HepG2 (cell line): ENCODE data around the gene GRHL1. TPM values are rescaled to one million over a fixed set of nuclear protein-coding genes. Genes with fewer than 3 reads are reported as not detected.

Source experiments
- HDAC1 ChIP-seq: sonication (generic); formaldehyde crosslinking; IDR thresholded peaks from 2 replicates; pipeline ENCODE4 v1.5.1; 2020; ENCODE audit warnings: mild to moderate bottlenecking, missing genetic modification reagents
- IKZF5 ChIP-seq: IDR thresholded peaks from 2 replicates; pipeline ENCODE4 v1.6.1; 2018; ENCODE audit warnings: missing genetic modification reagents, mild to moderate bottlenecking, missing compliant biosample characterization
- KDM3A ChIP-seq: IDR thresholded peaks from 2 replicates; pipeline ENCODE4 v1.6.1; 2018; ENCODE audit warnings: low read depth, missing compliant biosample characterization
- MATR3 ChIP-seq: sonication (generic); formaldehyde crosslinking; IDR thresholded peaks from 2 replicates; pipeline ENCODE4 v1.4.0; 2020; ENCODE audit warnings: missing genetic modification reagents
- MTF2 ChIP-seq: sonication (generic); formaldehyde crosslinking; IDR thresholded peaks from 2 replicates; pipeline ENCODE4 v1.5.0; 2020; ENCODE audit warnings: missing genetic modification reagents, borderline replicate concordance
- MXI1 ChIP-seq: IDR thresholded peaks from 3 replicates; pipeline ENCODE4 v1.6.1; 2012; ENCODE audit warnings: low read depth, low read length, inconsistent platforms, borderline replicate concordance
- PHF20 ChIP-seq: sonication (generic); formaldehyde crosslinking; IDR thresholded peaks from 2 replicates; pipeline ENCODE4 v1.5.0; 2020; ENCODE audit warnings: mild to moderate bottlenecking, missing genetic modification reagents
- RORA ChIP-seq: sonication (generic); formaldehyde crosslinking; IDR thresholded peaks from 2 replicates; pipeline ENCODE4 v1.5.0; 2020; ENCODE audit warnings: mild to moderate bottlenecking, missing genetic modification reagents, moderate library complexity
- SNAPC4 ChIP-seq: sonication (generic); formaldehyde crosslinking; IDR thresholded peaks from 2 replicates; pipeline ENCODE4 v1.4.0; 2020; ENCODE audit warnings: mild to moderate bottlenecking, missing genetic modification reagents
- SRSF9 ChIP-seq: fragments of 200-400 bp; formaldehyde crosslinking; IDR thresholded peaks from 2 replicates; pipeline ENCODE4 v1.6.1; 2018; ENCODE audit warnings: borderline replicate concordance, mild to moderate bottlenecking, low read depth, low read length; ENCODE audit not compliant: insufficient read depth, poor library complexity, severe bottlenecking
- TBX2 ChIP-seq: sonication (generic); formaldehyde crosslinking; IDR thresholded peaks from 2 replicates; pipeline ENCODE4 v1.5.0; 2020; ENCODE audit warnings: missing genetic modification reagents, mild to moderate bottlenecking, borderline replicate concordance
- TEAD3 ChIP-seq: optimal IDR thresholded peaks from 2 replicates; pipeline ENCODE3; 2016; ENCODE audit warnings: borderline replicate concordance
- TRIM22 ChIP-seq: fragments of 450-650 bp; IDR thresholded peaks from 2 replicates; pipeline ENCODE4 v1.6.1; 2017
- ZFP90 ChIP-seq: sonication (generic); formaldehyde crosslinking; IDR thresholded peaks from 2 replicates; pipeline ENCODE4 v1.8.0; 2022; ENCODE audit warnings: missing genetic modification reagents, mild to moderate bottlenecking, inconsistent platforms, borderline replicate concordance
- ZNF432 ChIP-seq: sonication (generic); formaldehyde crosslinking; IDR thresholded peaks from 2 replicates; pipeline ENCODE4 v1.5.0; 2020; ENCODE audit warnings: missing genetic modification reagents, mild to moderate bottlenecking, borderline replicate concordance
- polyA plus RNA-seq, 8 experiments: library from polyadenylated mRNA; depleted of rRNA in 3 of 8; stranded (reverse) in 7 of 8; unstranded in 1 of 8; fragments of >200 nt; fragmentation: Illumina TruSeq in 4 of 8; extraction: Trizol in 4 of 8; gene quantifications; 2 replicates each; pipeline versions ENCODE4 v1.2.1 to v1.2.3, GENCODE V29; 2011 to 2016; ENCODE audit warnings: low read depth in 4 of 8, missing spikeins in 1 of 8, mixed read lengths in 1 of 8; ENCODE audit not compliant: insufficient read depth in 1 of 8
- total RNA-seq, 5 experiments: library from RNA; depleted of rRNA; stranded (reverse); fragments of >200 nt; fragmentation: Illumina TruSeq; extraction: Trizol; gene quantifications; 2 replicates each; pipeline ENCODE4 v1.2.3, GENCODE V29; 2016; ENCODE audit warnings: low read depth in 1 of 5
- TF ChIP-seq, protein P1 (sequence below): sonication (generic); formaldehyde crosslinking; IDR thresholded peaks from 2 replicates; pipeline ENCODE4 v1.4.0; 2020; ENCODE audit warnings: missing genetic modification reagents, borderline replicate concordance

The GRHL1 gene
- total and polyA plus RNA-seq, 2 of the 13 experiments (the other 11 are each of a cell fraction or from before 2014, with no cell fraction given), result 9.3 to 12.0 TPM

DNA sequence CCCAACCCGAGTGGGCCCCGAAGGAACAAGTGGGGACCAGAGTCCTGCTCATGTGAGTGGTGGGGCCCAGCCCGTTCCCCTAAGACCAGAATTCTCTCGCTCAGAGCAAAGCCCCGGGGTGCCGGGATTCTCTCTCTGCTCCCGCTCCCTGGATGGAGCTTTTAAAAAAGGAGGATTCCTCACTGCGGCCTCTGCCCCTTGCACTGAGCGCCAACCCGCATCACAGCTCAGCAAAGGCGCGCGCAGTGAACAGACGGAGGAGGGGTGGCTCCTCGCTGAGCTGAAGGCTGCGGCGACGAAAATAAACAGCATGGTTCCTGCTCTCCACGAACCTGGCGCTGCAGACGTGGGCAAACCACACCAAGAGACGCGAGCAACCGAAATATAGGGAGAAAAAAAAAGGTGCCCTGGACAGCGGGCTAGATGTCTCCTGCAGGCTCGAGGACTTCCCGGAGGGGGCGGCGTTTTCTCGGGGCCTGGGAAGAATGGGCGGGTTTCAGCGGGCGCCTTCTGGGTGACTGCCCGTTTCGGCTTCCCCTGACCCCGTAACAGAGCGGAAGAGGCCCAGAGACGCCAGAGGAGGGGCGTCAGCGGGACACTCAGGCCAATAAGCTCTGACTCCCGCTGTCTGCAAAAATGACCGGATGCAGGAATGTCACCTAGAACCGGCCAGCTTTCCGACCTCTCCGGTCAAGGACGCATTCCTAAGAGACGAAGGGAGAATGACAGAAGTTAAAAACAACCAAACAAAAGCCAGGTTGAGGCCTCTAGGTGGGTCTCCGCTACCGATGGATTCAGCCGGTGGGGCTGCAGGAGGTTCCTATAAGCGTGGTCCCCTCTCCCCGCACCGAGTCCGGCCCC lies 91.0 kb downstream of the GRHL1 start (continued):
- TF ChIP-seq, protein P1, sequence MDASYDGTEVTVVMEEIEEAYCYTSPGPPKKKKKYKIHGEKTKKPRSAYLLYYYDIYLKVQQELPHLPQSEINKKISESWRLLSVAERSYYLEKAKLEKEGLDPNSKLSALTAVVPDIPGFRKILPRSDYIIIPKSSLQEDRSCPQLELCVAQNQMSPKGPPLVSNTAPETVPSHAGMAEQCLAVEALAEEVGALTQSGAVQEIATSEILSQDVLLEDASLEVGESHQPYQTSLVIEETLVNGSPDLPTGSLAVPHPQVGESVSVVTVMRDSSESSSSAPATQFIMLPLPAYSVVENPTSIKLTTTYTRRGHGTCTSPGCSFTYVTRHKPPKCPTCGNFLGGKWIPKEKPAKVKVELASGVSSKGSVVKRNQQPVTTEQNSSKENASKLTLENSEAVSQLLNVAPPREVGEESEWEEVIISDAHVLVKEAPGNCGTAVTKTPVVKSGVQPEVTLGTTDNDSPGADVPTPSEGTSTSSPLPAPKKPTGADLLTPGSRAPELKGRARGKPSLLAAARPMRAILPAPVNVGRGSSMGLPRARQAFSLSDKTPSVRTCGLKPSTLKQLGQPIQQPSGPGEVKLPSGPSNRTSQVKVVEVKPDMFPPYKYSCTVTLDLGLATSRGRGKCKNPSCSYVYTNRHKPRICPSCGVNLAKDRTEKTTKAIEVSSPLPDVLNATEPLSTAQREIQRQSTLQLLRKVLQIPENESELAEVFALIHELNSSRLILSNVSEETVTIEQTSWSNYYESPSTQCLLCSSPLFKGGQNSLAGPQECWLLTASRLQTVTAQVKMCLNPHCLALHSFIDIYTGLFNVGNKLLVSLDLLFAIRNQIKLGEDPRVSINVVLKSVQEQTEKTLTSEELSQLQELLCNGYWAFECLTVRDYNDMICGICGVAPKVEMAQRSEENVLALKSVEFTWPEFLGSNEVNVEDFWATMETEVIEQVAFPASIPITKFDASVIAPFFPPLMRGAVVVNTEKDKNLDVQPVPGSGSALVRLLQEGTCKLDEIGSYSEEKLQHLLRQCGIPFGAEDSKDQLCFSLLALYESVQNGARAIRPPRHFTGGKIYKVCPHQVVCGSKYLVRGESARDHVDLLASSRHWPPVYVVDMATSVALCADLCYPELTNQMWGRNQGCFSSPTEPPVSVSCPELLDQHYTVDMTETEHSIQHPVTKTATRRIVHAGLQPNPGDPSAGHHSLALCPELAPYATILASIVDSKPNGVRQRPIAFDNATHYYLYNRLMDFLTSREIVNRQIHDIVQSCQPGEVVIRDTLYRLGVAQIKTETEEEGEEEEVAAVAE (CRISPR knock-in tag), result peak; percentile 9; the same call in 1 of the 2 replicates
- TF ChIP-seq HDAC1 (CRISPR knock-in tag), result no peak; the same call in 1 of the 2 replicates
- 0 out of 3 replicates have a peak, but pooled peaks have one; percentile 7 for TF ChIP-seq MXI1
- no peak for TF ChIP-seq MTF2 (CRISPR knock-in tag)
- TF ChIP-seq ZFP90 (CRISPR knock-in tag), result peak; percentile 42; the same call in 1 of the 2 replicates
- TF ChIP-seq SNAPC4 (CRISPR knock-in tag), result 0 out of 2 replicates have a peak, but pooled peaks have one; percentile 4
- TF ChIP-seq SRSF9, result no peak
- TF ChIP-seq PHF20 (CRISPR knock-in tag), result peak; percentile 18
- 0 out of 2 replicates have a peak, but pooled peaks have one; percentile 41 for TF ChIP-seq IKZF5
- no peak for TF ChIP-seq TRIM22
- peak; percentile 35 for TF ChIP-seq TBX2 (CRISPR knock-in tag)
- TF ChIP-seq KDM3A (CRISPR knock-in tag), result 0 out of 2 replicates have a peak, but pooled peaks have one; percentile 14
- TF ChIP-seq RORA (CRISPR knock-in tag), result no peak
- no peak for TF ChIP-seq MATR3 (CRISPR knock-in tag)
- TF ChIP-seq ZNF432, result no peak
- peak; percentile 78 for TF ChIP-seq TEAD3 (CRISPR knock-in tag)
